C4-2B (cell line): ENCODE measurements around the gene MPC1L.

Experiments used
- H3K27ac ChIP-seq: fragments of 450-650 bp; 2 replicates; pipeline ENCODE4 v1.5.1; 2017
- ZFX ChIP-seq: fragments of 450-650 bp; IDR thresholded peaks from 2 replicates; pipeline ENCODE4 v1.6.1; 2017
- TF ChIP-seq, protein P1 (sequence below): fragments of 450-650 bp; conservative IDR thresholded peaks from 2 replicates; pipeline ENCODE4 v1.5.1; 2017; ENCODE audit warnings: mild to moderate bottlenecking

Gene MPC1L

DNA sequence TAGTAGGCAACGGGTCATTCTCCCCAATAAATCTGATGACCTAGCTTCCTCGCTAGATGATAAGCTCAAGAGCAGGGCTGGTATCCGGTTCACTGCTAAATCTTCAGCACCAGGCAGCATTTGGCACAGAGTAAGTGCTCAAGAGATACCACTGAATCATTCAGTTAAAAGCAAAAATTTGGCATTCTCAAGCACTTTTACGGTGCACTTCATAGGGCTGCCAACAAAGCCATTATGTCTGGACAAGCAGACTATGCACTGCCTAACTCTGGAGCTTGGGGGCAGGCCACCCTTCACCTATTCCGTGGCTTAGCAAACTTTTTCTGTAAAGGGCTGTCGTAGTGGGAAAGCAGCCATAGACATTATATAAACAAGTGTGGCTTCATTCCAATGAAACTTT, 47.9 kb downstream of the MPC1L start:
- no peak for TF ChIP-seq ZFX
- TF ChIP-seq, protein P1, sequence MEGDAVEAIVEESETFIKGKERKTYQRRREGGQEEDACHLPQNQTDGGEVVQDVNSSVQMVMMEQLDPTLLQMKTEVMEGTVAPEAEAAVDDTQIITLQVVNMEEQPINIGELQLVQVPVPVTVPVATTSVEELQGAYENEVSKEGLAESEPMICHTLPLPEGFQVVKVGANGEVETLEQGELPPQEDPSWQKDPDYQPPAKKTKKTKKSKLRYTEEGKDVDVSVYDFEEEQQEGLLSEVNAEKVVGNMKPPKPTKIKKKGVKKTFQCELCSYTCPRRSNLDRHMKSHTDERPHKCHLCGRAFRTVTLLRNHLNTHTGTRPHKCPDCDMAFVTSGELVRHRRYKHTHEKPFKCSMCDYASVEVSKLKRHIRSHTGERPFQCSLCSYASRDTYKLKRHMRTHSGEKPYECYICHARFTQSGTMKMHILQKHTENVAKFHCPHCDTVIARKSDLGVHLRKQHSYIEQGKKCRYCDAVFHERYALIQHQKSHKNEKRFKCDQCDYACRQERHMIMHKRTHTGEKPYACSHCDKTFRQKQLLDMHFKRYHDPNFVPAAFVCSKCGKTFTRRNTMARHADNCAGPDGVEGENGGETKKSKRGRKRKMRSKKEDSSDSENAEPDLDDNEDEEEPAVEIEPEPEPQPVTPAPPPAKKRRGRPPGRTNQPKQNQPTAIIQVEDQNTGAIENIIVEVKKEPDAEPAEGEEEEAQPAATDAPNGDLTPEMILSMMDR = no peak
- H3K27ac ChIP-seq = no peak overlapping the region
